Measurements from ENCODE around the gene LGALS3BP. TPM values are rescaled to one million over a fixed set of nuclear protein-coding genes. Genes with fewer than 3 reads are reported as not detected.
A peak's percentile ranks its signal among the peaks of the same experiment; 100 is the strongest.

LGALS3BP gene
- total and polyA plus RNA-seq, 2 of the 13 experiments (the other 11 are each of a cell fraction or from before 2014, with no cell fraction given) = 137 to 332 TPM

DNA sequence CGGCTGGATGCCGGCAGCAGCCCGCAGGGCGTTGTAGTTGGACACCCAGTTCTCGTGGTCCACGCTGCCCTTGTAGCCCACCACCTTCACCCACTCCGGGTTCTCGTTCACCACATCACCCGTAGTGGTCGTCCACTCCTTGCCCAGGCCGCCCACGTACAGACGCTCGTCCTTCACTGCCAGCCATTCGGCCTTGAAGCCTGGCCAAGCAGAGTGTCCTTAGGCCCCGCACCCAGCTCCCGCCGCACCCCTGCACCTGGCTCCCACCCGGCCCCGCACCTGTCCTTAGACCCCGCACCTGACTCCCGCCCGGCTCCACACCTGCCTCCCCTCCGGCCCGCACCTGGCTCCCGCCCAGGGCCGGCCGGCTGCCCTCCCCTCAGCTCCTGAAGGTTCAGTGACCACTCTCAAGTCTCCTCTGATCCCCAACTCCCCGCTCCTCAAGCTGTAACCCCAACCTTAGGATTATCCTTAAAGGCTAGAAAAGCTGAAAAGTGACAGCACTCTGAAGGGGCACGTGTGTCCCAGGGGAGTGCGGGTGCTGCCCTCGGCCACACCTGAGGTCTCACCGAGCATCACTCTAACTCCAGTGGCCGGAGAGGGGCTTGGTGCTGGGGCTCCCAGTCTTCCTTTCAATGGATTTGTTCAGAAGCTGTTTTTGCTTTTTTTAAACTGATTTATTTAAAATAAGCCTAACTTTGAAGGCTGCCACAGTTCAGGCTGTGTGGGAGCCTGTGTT is 15.5 kb upstream of the LGALS3BP start:
- no TSS peak for BruUV-seq (replicated peaks)
- Histone ChIP-seq H3K79me2 (ENCODE audit: insufficient read depth, low read length) (peaks cover 3% of the 10 kb centered on the region), H3K4me2 (ENCODE audit: low read depth, low read length) (no peak overlapping the region), H3K36me3 (replicated peaks in 1 of 2; ENCODE audit: control insufficient read depth in 1 of 2, insufficient read depth in 2 of 2, low read length in 2 of 2) (peaks cover 37 to 64% of the 10 kb centered on the region in 2 experiments), H3K27ac (ENCODE audit: extremely low read length, insufficient read depth, low read length) (no peak overlapping the region), H3K27me3 (ENCODE audit: control insufficient read depth in 1 of 2, insufficient read depth in 2 of 2, low read length in 2 of 2) (no peaks in the 10 kb centered on the region), H4K20me1 (ENCODE audit: insufficient read depth, low read length) (no peaks in the 10 kb centered on the region; the same call in 1 of the 2 replicates), H3K4me3 (replicated peaks in 1 of 3; ENCODE audit: insufficient read depth in 1 of 3, low read depth in 2 of 3, low read length in 3 of 3) (no peak overlapping the region), H3K9me3 (ENCODE audit: low read length) (no peaks in the 10 kb centered on the region), H3K9ac (ENCODE audit: insufficient read depth, low read depth, low read length) (no peak overlapping the region), H2AFZ (ENCODE audit: low read length) (no peak overlapping the region), H3K4me1 (ENCODE audit: insufficient read depth, low read length) (no peaks in the 10 kb centered on the region)
- 98% methylated on average over 34 of the region's 34 CpGs for WGBS (ENCODE audit: low lambda C conversion rate)
- intact Hi-C loops (cut with micrococcal nuclease; ENCODE audit: unreplicated experiment) = no loop called here
- TF ChIP-seq ZNF792 (CRISPR knock-in tag; IDR thresholded peaks at IDR 0.05) = no peak
- TF ChIP-seq ZSCAN25 (CRISPR knock-in tag; IDR thresholded peaks at IDR 0.05) = peak; percentile 53; the same call in 1 of the 2 replicates
- no peak for TF ChIP-seq NR1H2 (CRISPR knock-in tag; IDR thresholded peaks at IDR 0.05; ENCODE audit: borderline replicate concordance, low read depth)
- TF ChIP-seq TMF1 (CRISPR knock-in tag; IDR thresholded peaks at IDR 0.05; ENCODE audit: low read depth) = no peak
- TF ChIP-seq GATAD2A (CRISPR knock-in tag; IDR thresholded peaks at IDR 0.05) = no peak
- TF ChIP-seq POLR2G (IDR thresholded peaks at IDR 0.05; ENCODE audit: low read depth, low read length) = 0 out of 2 replicates have a peak, but pooled peaks have one; percentile 37
- TF ChIP-seq RBFOX2 (IDR thresholded peaks at IDR 0.05; ENCODE audit: low read depth, low read length) = 0 out of 2 replicates have a peak, but pooled peaks have one; percentile 31
- peak; percentile 71 for TF ChIP-seq AGO2 (optimal IDR thresholded peaks at IDR 0.05; ENCODE audit: low read depth, low read length)
- no peak for TF ChIP-seq CSRNP1 (CRISPR knock-in tag; IDR thresholded peaks at IDR 0.05)
- TF ChIP-seq ZNF619 (CRISPR knock-in tag; IDR thresholded peaks at IDR 0.05) = no peak
- no peak for TF ChIP-seq ZNF142 (CRISPR knock-in tag; IDR thresholded peaks at IDR 0.05)
- TF ChIP-seq ZNF224 (CRISPR knock-in tag; IDR thresholded peaks at IDR 0.05) = no peak
- TF ChIP-seq GLMP (CRISPR knock-in tag; IDR thresholded peaks at IDR 0.05; ENCODE audit: borderline replicate concordance) = no peak
- in situ Hi-C loops (cut with HindIII; ENCODE audit: extremely low pct_ligation_motif_present, low pct_unique_long_range_greater_than_20kb) = no loop called here
- ChIA-PET CTCF (ENCODE audit: low intra/inter-chr PET ratio, low total read pairs) (no interaction called here), POLR2A (interaction anchor here (1.0 to 1.6 kb wide), 3 partner anchors 14 to 31 kb away, joined by 3 to 7 read pairs (median 3); partner anchors contain the start of gene CANT1)
- FAIRE-seq (no peak), DNase-seq (ENCODE audit: low spot score) (no peak), ATAC-seq (no peak)

Measured in HepG2 (cell line).